ENCODE data around the gene OR2T6.

GRCh38 chr1:248359415-248359814 lies 16.1 kb upstream of the OR2T6 start:
- TF ChIP-seq CTCF (IDR thresholded peaks at IDR 0.05) (no peak), POLR2A (IDR thresholded peaks at IDR 0.05) (no peak)

All from esophagus squamous epithelium (tissue), 4 donors.